Midbrain (tissue), 1 donor: ENCODE measurements around the gene TMEM109.

Source experiments
- DNase-seq: peaks from one replicate; lab custom pipeline; 2025; lab: John Stamatoyannopoulos, UW

TMEM109 gene

GRCh38 chr11:60910281-60910687, 3.7 kb upstream of the TMEM109 start:
- DNase-seq, result peak; percentile 23

GRCh38 chr11:60910711-60911380, 3.1 kb upstream of the TMEM109 start:
- DNase-seq, result no peak

- DNase-seq, result no peak
Measured at GRCh38 chr11:60912223-60912850, 1.6 kb upstream of the TMEM109 start.

GRCh38 chr11:60912851-60913528, 968 bp upstream of the TMEM109 start:
- no peak for DNase-seq

- DNase-seq, result no peak
Measured at GRCh38 chr11:60914633-60915247, 782 bp downstream of the TMEM109 start.

- DNase-seq, result peak; percentile 59
Measured at GRCh38 chr11:60915248-60915914, 1.4 kb downstream of the TMEM109 start.

GRCh38 chr11:60916669-60917206, 2.8 kb downstream of the TMEM109 start:
- DNase-seq, result no peak

- DNase-seq, result no peak
Measured at GRCh38 chr11:60917267-60917666, 3.3 kb downstream of the TMEM109 start.

GRCh38 chr11:60918251-60918938, 4.4 kb downstream of the TMEM109 start:
- DNase-seq, result no peak

- DNase-seq, result no peak
Measured at GRCh38 chr11:60918939-60919265, 4.9 kb downstream of the TMEM109 start.

- no peak for DNase-seq
Measured at GRCh38 chr11:60919320-60919719, 5.4 kb downstream of the TMEM109 start.

- peak; percentile 25 for DNase-seq
Measured at GRCh38 chr11:60919956-60920355, 6.0 kb downstream of the TMEM109 start.

- DNase-seq, result no peak
Measured at GRCh38 chr11:60921259-60921658, 7.3 kb downstream of the TMEM109 start.

GRCh38 chr11:60921777-60922335, 7.9 kb downstream of the TMEM109 start:
- no peak for DNase-seq

- DNase-seq, result no peak
Measured at GRCh38 chr11:60922906-60923305, 8.9 kb downstream of the TMEM109 start.

- DNase-seq, result no peak
Measured at GRCh38 chr11:60923326-60923725, 9.4 kb downstream of the TMEM109 start.

- no peak for DNase-seq
Measured at GRCh38 chr11:60923800-60924109, 9.8 kb downstream of the TMEM109 start.

GRCh38 chr11:60924110-60924905, 10.3 kb downstream of the TMEM109 start, which contains the start of gene TMEM132A:
TSS of gene TMEM132A (plus strand) at chr11:60924460. CDS start at chr11:60924634, 174 bp downstream.
- DNase-seq, result peak; percentile 83

GRCh38 chr11:60924906-60925853, 11.2 kb downstream of the TMEM109 start:
- DNase-seq, result no peak
